Sigmoid colon (tissue), 4 donors: Measurements from ENCODE around the gene PPP1R7.

Source experiments
- POLR2A ChIP-seq, 2 donors: fragments of 450-650 bp; IDR thresholded peaks; one replicate each; pipeline ENCODE4 v1.6.1; 2016; ENCODE audit warnings: antibody characterized with exemption in 2 of 2, mild to moderate bottlenecking in 2 of 2, moderate library complexity in 2 of 2
- POLR2AphosphoS5 ChIP-seq, 4 donors: sonication (generic); formaldehyde crosslinking; IDR thresholded peaks; one replicate each; pipeline ENCODE4 v1.6.1; 2017; ENCODE audit warnings: antibody characterized with exemption in 4 of 4
- TF ChIP-seq, protein P1 (sequence below), 4 experiments: fragments of 450-650 bp in 3 of 4; fragments of 200-600 bp in 1 of 4; IDR thresholded peaks; one replicate each; pipeline ENCODE4 v1.5.1; 2016 to 2019; ENCODE audit warnings: antibody characterized with exemption in 4 of 4, mild to moderate bottlenecking in 3 of 4, moderate library complexity in 2 of 4

- no peak for TF ChIP-seq POLR2AphosphoS5 (IDR thresholded peaks at IDR 0.05)
- TF ChIP-seq, protein P1, sequence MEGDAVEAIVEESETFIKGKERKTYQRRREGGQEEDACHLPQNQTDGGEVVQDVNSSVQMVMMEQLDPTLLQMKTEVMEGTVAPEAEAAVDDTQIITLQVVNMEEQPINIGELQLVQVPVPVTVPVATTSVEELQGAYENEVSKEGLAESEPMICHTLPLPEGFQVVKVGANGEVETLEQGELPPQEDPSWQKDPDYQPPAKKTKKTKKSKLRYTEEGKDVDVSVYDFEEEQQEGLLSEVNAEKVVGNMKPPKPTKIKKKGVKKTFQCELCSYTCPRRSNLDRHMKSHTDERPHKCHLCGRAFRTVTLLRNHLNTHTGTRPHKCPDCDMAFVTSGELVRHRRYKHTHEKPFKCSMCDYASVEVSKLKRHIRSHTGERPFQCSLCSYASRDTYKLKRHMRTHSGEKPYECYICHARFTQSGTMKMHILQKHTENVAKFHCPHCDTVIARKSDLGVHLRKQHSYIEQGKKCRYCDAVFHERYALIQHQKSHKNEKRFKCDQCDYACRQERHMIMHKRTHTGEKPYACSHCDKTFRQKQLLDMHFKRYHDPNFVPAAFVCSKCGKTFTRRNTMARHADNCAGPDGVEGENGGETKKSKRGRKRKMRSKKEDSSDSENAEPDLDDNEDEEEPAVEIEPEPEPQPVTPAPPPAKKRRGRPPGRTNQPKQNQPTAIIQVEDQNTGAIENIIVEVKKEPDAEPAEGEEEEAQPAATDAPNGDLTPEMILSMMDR (IDR thresholded peaks at IDR 0.05): no peak
- no peak for TF ChIP-seq POLR2A (IDR thresholded peaks at IDR 0.05)
Measured at GRCh38 chr2:241219856-241220356, 69.6 kb downstream of the PPP1R7 start.
